Measurements from ENCODE around the gene MAGI2. TPM values are rescaled to one million over a fixed set of nuclear protein-coding genes. Genes with fewer than 3 reads are reported as not detected.
A peak's percentile ranks its signal among the peaks of the same experiment; 100 is the strongest.

MAGI2 gene
- total RNA-seq, 1 experiment from 2014 or later = 0.22 TPM

DNA sequence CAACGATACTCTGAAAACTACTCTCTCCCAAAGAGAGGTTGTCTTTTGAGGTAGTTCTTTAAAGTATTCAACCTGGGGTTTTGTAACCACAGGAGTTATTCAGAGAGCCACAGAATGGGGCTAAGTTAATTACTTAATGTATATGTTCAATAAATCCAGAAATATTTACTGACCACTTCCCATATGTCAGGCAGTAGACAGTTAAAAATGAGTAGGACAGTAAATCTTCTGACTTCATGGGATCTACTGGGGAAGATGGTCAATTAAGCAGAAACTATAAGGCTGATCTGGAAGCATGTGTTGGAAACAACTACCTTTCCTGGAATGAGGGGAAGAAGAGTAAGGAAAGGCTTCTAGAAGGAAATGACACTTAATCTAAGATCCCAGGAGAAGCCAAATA lies 167.7 kb downstream of the MAGI2 start:
- H3K27ac ChIP-seq (ENCODE audit: low read depth, low read length) = no peak overlapping the region
- no peaks in the 10 kb centered on the region for H4K20me1 ChIP-seq (ENCODE audit: insufficient read depth)
- ChIA-PET CTCF (interaction anchor here (1.1 kb wide), 1 partner anchor 12 kb away, joined by 3 read pairs; no protein-coding TSS in a partner anchor), POLR2A (no interaction called here), RAD21 (ENCODE audit: low non-redundant PET in 1 of 2, low total read pairs in 2 of 2, uncharacterized antibody in 2 of 2, unreplicated experiment in 2 of 2) (no interaction called here)
- no peak overlapping the region for H3K9ac ChIP-seq (ENCODE audit: low read length)
- no TSS peak for BruUV-seq (replicated peaks)
- H3K4me2 ChIP-seq (ENCODE audit: low read length) = no peak overlapping the region
- peaks cover 8 to 13% of the 10 kb centered on the region in 2 experiments; a peak in 2 of 4 replicates for H3K4me1 ChIP-seq (ENCODE audit: control insufficient read depth in 1 of 2, insufficient read depth in 2 of 2, low read length in 2 of 2)
- H3K79me2 ChIP-seq (ENCODE audit: insufficient read depth, low read length) = no peaks in the 10 kb centered on the region
- ATAC-seq (no peak), DNase-seq (ENCODE audit: low read depth, low spot score) (no peak)
- H3K36me3 ChIP-seq (ENCODE audit: control insufficient read depth in 1 of 2, insufficient read depth in 2 of 2, low read length in 2 of 2) = no peaks in the 10 kb centered on the region
- intact Hi-C loops (cut with micrococcal nuclease) = no loop called here
- TF ChIP-seq ZFX (IDR thresholded peaks at IDR 0.05) = no peak
- TF ChIP-seq JUND (IDR thresholded peaks at IDR 0.05) = no peak
- no peak for TF ChIP-seq ELF1 (IDR thresholded peaks at IDR 0.05; ENCODE audit: borderline replicate concordance, low read depth)
- TF ChIP-seq SRF (IDR thresholded peaks at IDR 0.05; ENCODE audit: low read depth) = no peak
- TF ChIP-seq, protein P1, sequence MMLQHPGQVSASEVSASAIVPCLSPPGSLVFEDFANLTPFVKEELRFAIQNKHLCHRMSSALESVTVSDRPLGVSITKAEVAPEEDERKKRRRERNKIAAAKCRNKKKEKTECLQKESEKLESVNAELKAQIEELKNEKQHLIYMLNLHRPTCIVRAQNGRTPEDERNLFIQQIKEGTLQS (IDR thresholded peaks at IDR 0.05) = no peak
- TF ChIP-seq, protein P2, sequence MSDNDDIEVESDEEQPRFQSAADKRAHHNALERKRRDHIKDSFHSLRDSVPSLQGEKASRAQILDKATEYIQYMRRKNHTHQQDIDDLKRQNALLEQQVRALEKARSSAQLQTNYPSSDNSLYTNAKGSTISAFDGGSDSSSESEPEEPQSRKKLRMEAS (IDR thresholded peaks at IDR 0.05) = no peak
- no peak for TF ChIP-seq ZNF274 (IDR thresholded peaks at IDR 0.05; ENCODE audit: low read depth, low read length)
- TF ChIP-seq, protein P3, sequence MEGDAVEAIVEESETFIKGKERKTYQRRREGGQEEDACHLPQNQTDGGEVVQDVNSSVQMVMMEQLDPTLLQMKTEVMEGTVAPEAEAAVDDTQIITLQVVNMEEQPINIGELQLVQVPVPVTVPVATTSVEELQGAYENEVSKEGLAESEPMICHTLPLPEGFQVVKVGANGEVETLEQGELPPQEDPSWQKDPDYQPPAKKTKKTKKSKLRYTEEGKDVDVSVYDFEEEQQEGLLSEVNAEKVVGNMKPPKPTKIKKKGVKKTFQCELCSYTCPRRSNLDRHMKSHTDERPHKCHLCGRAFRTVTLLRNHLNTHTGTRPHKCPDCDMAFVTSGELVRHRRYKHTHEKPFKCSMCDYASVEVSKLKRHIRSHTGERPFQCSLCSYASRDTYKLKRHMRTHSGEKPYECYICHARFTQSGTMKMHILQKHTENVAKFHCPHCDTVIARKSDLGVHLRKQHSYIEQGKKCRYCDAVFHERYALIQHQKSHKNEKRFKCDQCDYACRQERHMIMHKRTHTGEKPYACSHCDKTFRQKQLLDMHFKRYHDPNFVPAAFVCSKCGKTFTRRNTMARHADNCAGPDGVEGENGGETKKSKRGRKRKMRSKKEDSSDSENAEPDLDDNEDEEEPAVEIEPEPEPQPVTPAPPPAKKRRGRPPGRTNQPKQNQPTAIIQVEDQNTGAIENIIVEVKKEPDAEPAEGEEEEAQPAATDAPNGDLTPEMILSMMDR (IDR thresholded peaks at IDR 0.05 in 2 of 3, conservative IDR thresholded peaks at IDR 0.05 in 1 of 3; ENCODE audit: borderline replicate concordance in 1 of 3, insufficient read depth in 1 of 3, low read depth in 2 of 3, low read length in 2 of 3) = no peak
- no peak for TF ChIP-seq RAD21 (IDR thresholded peaks at IDR 0.05; ENCODE audit: low read depth)
- TF ChIP-seq EZH2phosphoT487 (IDR thresholded peaks at IDR 0.05; ENCODE audit: borderline replicate concordance) = no peak
- TF ChIP-seq EGR1 (IDR thresholded peaks at IDR 0.05; ENCODE audit: low read depth) = no peak
- no peak for TF ChIP-seq CBX3 (IDR thresholded peaks at IDR 0.05; ENCODE audit: low read depth)
- no peak for TF ChIP-seq FOSL1 (IDR thresholded peaks at IDR 0.05; ENCODE audit: low read depth)
- no peak for TF ChIP-seq YY1 (IDR thresholded peaks at IDR 0.05; ENCODE audit: extremely low read depth, insufficient replicate concordance, low read depth, low read length)
- TF ChIP-seq SIN3A (IDR thresholded peaks at IDR 0.05; ENCODE audit: low read depth) = no peak
- TF ChIP-seq POLR2AphosphoS5 (IDR thresholded peaks at IDR 0.05; ENCODE audit: low read depth, low read length) = no peak
- no peak for TF ChIP-seq CEBPB (IDR thresholded peaks at IDR 0.05; ENCODE audit: low read depth)
- TF ChIP-seq, protein P4, sequence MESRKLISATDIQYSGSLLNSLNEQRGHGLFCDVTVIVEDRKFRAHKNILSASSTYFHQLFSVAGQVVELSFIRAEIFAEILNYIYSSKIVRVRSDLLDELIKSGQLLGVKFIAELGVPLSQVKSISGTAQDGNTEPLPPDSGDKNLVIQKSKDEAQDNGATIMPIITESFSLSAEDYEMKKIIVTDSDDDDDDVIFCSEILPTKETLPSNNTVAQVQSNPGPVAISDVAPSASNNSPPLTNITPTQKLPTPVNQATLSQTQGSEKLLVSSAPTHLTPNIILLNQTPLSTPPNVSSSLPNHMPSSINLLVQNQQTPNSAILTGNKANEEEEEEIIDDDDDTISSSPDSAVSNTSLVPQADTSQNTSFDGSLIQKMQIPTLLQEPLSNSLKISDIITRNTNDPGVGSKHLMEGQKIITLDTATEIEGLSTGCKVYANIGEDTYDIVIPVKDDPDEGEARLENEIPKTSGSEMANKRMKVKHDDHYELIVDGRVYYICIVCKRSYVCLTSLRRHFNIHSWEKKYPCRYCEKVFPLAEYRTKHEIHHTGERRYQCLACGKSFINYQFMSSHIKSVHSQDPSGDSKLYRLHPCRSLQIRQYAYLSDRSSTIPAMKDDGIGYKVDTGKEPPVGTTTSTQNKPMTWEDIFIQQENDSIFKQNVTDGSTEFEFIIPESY (IDR thresholded peaks at IDR 0.05; ENCODE audit: extremely low read depth, insufficient replicate concordance, low read length) = no peak
- no peaks in the 10 kb centered on the region for H3K9me3 ChIP-seq (ENCODE audit: control insufficient read depth in 1 of 2, insufficient read depth in 1 of 2, low read depth in 1 of 2, low read length in 2 of 2)
- H3K9me2 ChIP-seq (ENCODE audit: insufficient read depth) = no peaks in the 10 kb centered on the region
- no peaks in the 10 kb centered on the region for H3K27me3 ChIP-seq (ENCODE audit: insufficient read depth, low read length)
- peak overlapping the region; percentile 33 for H2AFZ ChIP-seq (ENCODE audit: low read depth, low read length, poor library complexity, severe bottlenecking)
- no peak overlapping the region for H3K4me3 ChIP-seq (replicated peaks in 1 of 2; ENCODE audit: low read depth in 1 of 2, low read length in 2 of 2)
